ACHN (cell line): ENCODE measurements around the gene DICER1.
"Not testable (repeated sequence)": the region's sequence is repeated elsewhere in the genome, so short reads cannot be mapped to it uniquely, and the experiment has no call there.

Experiments used
- DNase-seq: peaks from one replicate; pipeline ENCODE4 v3.0.0-alpha.2; 2015
- in situ Hi-C: cut with HindIII; loops from 2 replicates; pipeline ENCODE4 v1.10.0; 2017; ENCODE audit warnings: low sequenced_read_pairs, low pct_ligation_motif_present, low pct_unique_long_range_greater_than_20kb

DICER1 gene

DNA sequence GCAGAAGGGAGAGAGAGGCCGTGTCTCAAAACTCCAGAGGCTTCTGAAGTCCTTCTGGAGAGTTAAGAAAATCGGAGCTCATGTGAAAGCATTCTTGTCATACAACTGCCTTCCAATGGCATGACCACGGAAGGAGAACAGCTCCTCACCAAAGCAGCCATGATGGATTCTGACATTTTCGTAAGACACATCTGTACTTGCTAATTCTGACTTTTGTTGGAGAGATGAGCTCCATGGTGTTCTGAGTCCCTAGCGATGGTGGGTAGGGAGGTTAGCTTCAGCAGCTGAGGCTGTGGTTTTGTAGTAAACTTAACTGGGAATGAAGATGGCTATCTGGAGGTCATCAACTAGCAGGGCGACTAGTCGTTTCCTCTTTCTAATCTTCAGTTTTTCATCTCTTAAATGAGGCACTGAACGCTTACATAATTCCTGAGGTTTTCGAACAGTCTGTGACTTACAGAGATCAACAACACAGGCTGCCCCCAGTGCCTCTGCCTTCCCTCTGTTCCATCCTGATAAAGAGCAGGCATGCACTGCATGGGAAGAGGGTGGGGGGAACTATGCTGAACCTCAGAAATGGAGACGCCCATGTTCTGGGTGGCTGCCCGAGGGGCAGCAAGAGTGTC, 28.6 kb upstream of the DICER1 start:
- in situ Hi-C loops: no loop called here
- no peak for DNase-seq

DNA sequence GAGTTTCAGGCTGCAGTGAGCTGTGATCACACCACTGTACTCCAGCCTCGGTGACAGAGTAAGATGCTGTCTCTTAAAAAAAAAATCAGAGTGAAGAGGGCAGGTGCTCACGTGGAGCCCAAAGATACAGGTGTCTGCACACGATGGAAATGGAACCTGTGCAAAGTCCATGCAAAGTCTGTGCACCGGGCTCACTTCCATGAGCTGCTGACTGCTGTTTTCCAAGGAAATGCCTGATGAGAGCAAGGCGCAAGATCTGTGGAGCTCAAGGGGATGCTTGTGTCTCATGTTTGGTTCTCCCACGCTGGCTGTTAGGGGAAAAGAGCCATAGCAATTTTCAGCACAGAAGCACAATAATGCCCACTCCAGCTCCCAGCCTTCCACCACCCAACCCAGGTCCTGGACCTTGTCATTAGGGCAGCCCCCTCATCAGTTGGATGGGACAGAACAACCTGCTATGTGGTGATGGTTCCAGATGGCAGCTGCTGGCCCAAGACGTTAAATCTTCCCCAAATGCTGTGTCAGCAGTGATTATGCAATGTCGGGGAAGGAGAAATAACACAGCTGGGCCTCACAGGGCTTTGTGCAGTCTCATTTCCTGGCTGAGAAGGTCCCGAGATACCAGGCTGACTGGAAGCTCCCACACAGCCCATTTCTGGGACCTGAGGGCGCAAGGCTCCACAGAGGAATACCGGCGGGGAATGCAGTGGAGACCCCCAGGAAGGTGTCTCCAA, 27.9 kb upstream of the DICER1 start:
- in situ Hi-C loops: no loop called here
- DNase-seq: no peak

DNA sequence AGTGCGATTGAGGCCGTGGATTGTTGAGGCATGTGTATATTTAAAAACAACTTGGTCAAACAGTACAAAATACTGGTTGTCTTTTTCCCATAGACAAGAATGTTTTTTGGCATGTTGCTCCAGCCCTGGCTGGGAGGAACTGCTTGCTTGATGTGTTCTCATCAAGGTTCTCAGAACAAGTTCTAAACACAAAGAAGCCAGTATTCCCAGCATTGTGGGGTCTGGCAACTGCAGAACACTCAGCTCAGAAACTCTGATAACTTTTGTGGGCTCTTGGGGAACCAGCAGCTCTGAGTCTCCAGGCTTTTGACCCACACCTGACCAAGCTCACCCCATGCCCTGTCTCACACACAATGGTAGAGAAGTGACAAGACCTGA, 27.1 kb upstream of the DICER1 start:
- in situ Hi-C loops: no loop called here
- no peak for DNase-seq

- in situ Hi-C loops: no loop called here
- DNase-seq: no peak
Measured at GRCh38 chr14:95183532-95184412, 26.4 kb upstream of the DICER1 start.

DNA sequence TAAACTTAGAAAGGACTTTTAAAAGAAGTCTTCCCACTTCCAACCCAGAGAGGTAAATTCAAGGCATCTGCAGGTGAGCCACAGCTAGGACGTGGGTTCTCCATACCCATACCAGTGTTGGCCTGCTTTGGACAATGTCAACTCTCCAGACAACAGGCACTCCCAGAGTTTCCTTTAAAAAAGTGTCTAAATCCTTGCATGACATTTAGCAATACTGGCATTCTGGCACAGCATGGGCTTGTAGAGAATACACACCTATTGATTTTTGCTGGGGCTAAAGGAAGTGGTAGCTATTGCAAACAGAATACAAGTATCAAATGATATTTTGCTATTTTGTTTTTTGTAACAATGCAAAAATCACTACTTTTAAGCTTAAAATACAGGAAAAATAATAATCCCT, 25.8 kb upstream of the DICER1 start:
- DNase-seq: no peak
- in situ Hi-C loops: no loop called here

DNA sequence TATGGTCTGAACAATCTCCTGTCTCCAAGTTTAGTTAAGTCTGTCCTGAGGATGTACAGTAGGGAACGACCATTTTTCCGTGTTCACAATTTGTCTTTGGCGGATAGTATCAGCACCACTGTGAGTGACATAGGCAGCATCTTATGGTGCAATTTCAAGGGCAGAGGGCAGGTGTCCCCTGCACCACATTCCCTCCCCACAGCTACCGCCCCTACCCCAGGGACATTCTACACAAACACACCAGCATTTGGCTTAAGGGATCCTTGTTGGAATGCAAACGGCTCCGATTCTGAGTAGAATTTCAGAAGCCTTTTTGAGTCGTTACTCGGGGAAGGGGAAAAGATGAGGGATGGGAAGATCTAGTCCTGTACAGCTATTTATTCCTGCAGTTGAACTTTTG, 25.1 kb upstream of the DICER1 start:
- in situ Hi-C loops: no loop called here

DNA sequence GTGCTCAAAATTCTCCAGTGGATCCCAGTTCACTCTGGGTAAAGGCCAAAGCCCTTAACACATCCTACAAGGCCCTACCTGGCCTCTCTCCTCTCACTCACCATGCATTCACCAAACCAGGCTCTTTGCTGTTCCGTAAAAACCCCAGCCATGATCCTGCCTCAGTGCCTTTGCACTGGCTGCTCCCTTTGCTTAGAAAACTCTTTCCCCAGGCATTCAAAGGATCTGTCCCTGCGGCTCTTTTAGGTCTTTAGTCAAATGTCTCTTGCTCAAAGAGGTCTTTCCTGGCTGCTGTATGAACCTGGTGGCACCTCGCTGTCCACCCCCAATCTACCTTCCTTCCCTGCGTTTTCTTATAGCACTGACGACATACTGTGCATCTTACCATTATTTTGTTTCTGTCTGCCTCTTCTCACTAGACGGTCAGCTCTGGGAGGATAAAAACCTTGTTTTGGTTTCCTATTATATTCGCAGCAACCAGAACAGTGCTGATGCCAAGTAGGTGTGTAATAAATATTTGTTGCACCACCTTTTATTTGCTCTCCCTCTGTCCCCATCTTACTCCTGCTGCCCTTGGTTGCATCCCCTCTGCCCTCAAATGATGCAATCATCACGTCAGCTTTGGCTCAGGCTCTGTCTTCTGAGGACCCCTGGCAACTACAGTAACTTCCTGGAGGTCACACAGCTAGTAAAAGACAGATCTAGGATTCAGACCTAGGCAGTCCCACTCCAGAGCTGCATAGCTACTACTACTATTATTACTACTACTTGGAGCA, 23.8 kb upstream of the DICER1 start:
- in situ Hi-C loops: no loop called here
- no peak for DNase-seq

More for the DNA sequence above, 25.1 kb upstream of the DICER1 start:
- DNase-seq: no peak

GRCh38 chr14:95175670-95176069, 18.3 kb upstream of the DICER1 start:
- DNase-seq, in situ Hi-C loops: not testable (repeated sequence)

- DNase-seq: no peak
- in situ Hi-C loops: no loop called here
Measured at GRCh38 chr14:95174184-95174792, 17.0 kb upstream of the DICER1 start.

DNA sequence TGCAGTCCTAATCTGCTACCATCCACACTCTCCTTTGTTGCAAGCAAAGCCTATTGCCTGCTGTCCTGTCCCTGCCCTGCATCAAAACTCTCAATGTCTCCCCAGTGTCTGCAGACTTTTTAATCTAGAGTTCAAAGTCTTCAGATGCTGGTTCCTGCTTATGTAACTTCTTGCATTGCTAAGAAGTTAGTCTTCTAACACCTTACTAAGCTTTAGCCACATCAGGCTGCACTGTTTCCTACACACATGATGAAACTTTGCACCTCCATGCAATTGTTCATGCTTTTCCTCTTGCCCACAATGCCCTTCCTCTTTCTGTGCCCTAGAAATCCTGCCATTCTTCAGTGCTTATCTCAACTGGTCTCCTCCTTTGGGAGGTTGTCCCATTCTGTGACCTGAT, 16.2 kb upstream of the DICER1 start:
- in situ Hi-C loops: no loop called here
- no peak for DNase-seq

- no peak for DNase-seq
- in situ Hi-C loops: no loop called here
Measured at GRCh38 chr14:95167177-95167576, 9.8 kb upstream of the DICER1 start.

DNA sequence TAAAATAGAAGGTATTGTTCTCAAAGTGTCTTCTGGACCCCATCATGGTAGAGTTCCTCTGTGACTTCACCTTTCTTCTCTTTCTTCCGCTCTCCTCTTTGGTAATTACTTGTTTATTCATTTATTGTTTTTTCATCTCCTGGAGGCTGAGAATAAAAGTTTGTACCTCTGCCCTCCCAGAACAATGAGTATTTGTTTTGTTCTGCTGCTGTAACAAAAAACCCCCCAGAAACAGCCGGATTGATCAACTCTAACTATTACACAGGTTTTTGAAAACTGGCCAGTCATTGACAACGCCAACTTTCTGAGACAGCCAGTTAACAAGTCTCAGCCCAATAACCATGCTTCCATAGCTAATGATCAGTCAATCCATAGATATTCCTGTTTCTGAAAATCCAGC, 8.2 kb upstream of the DICER1 start:
- in situ Hi-C loops: no loop called here

DNA sequence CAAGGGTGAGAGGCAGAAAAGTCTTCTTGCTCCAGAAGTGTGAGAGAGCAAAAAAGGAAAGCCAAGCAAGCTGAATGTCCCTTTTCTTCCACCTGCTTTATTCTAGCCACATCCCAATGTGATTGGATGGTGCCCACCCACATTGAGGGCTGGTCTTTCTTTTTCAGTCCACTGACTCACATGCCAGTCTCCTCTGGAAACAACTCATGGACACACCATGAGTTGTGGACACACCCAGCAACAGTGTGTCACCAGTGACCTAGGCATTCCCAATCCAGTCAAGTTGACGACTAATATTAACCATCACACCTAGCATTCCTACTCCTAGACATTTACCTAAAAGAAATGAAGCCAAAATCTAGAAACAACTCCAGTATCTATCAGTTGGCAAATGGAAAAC, 7.2 kb upstream of the DICER1 start:
- DNase-seq: no peak
- in situ Hi-C loops: no loop called here

More for the DNA sequence above, 8.2 kb upstream of the DICER1 start:
- DNase-seq: no peak

DNA sequence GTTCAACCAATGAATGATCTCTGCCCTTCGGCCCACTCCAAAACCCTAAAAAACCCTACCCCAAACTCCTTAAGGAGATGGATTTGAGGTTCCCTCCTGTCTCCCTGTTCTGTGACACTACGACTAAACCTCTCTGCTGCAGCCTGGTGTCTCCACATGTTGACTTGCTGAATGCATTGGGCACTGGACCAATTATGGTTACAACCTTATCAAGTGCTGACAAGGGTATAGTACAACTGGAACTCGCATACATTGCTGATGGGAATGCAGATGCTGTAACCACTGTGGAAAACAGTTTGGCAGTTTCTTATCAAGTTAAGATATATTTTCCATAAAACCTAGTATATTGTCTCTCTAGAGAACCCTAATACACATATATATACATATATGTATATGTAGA, 6.3 kb upstream of the DICER1 start:
- in situ Hi-C loops: no loop called here

GRCh38 chr14:95163132-95163531, 5.8 kb upstream of the DICER1 start:
- in situ Hi-C loops: no loop called here
- DNase-seq: no peak

More for the DNA sequence above, 6.3 kb upstream of the DICER1 start:
- DNase-seq: no peak

- in situ Hi-C loops: no loop called here
Measured at GRCh38 chr14:95162641-95163040, 5.3 kb upstream of the DICER1 start.

DNA sequence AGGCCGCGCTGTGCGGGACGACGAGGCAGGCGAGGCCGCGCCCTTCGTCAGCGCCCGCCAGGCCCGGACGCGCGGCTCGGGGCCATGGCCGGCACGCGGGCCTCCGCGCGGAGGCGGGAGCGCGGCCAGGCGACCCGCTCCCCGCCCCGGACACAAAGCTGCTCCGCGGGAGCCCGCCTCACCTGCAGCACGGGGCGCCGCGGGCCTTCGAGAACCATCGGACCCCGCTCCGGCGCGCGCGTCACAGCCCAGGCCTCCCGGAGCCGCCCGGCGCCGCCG, 342 bp downstream of the DICER1 start:
- in situ Hi-C loops: no loop called here
- DNase-seq: no peak

More at GRCh38 chr14:95162641-95163040, 5.3 kb upstream of the DICER1 start:
- no peak for DNase-seq

DNA sequence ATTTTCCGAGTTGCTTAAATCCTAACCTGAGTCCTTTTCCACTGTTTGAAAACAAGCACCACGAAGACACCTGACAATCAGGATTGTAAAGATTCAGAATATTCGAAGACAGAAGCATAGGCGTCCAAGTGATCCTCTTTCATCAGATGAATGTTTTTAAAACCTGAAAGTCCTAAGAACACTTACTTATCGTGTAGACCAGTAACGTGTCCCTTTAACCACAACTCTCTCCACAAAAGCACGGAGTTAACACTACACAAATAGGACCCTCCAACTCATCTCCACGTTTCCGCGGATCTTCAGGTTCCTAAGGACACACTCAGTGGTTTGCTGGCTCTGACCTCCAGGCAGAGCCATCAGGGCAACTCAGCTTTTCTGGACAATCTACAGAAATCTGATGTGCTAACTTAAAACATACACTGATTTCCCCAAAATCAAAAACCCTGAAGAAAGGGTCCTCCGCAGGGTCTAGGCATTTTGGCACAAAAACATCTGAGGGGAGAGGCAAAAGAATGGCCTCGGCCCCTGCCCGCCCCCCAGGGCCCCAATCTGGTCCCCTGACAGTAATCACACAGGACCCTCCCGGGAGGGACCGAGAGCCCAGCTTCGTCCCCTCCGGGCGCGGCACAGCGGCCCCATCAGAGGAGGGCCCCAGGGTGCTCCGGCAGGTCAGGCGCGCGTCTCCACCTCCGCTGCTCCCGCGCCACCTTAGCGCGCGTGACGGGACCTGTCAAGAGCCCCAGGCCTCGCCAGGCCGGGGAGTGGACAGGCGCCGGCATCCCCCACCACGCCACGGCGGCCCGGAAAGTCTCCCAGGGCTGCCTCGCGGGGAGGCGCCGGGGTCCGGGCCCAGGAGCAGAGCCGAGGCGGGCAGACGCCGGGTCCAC, 925 bp downstream of the DICER1 start:
- peak; percentile 35 for DNase-seq
- in situ Hi-C loops: no loop called here
